NCI-H128 (cell line): ENCODE data around the gene ATG9A.
A peak's percentile ranks its signal among the peaks of the same experiment; 100 is the strongest.
"Not testable (repeated sequence)": the region's sequence is repeated elsewhere in the genome, so short reads cannot be mapped to it uniquely, and the experiment has no call there.

Source experiments
- DNase-seq: peaks from one replicate; lab custom pipeline; 2025; ENCODE audit not compliant: unreplicated experiment; lab: John Stamatoyannopoulos, UW

The ATG9A gene

GRCh38 chr2:219207134-219207883 lies 22.1 kb downstream of the ATG9A start:
- no peak for DNase-seq

GRCh38 chr2:219206328-219207133 lies 22.9 kb downstream of the ATG9A start, which contains the start of gene ZFAND2B:
ZFAND2B (plus strand) TSS chr2:219206782; CDS start chr2:219206988, 206 bp downstream.
- peak; percentile 57 for DNase-seq

GRCh38 chr2:219205981-219206327 lies 23.5 kb downstream of the ATG9A start:
- no peak for DNase-seq

GRCh38 chr2:219205165-219205538 lies 24.3 kb downstream of the ATG9A start:
- no peak for DNase-seq

- DNase-seq = no peak
Observed at GRCh38 chr2:219204425-219205164, 24.8 kb downstream of the ATG9A start.

- not testable (repeated sequence) for DNase-seq
Observed at GRCh38 chr2:219201331-219201730, 28.1 kb downstream of the ATG9A start.

GRCh38 chr2:219200502-219201326 lies 28.7 kb downstream of the ATG9A start:
- DNase-seq = not testable (repeated sequence)

GRCh38 chr2:219199470-219200211 lies 29.8 kb downstream of the ATG9A start:
- no peak for DNase-seq

GRCh38 chr2:219198974-219199373 lies 30.5 kb downstream of the ATG9A start:
- no peak for DNase-seq

GRCh38 chr2:219197388-219197787 lies 32.0 kb downstream of the ATG9A start:
- no peak for DNase-seq

GRCh38 chr2:219186754-219187456 lies 42.5 kb downstream of the ATG9A start:
- DNase-seq = no peak

- no peak for DNase-seq
Observed at GRCh38 chr2:219184121-219184520, 45.3 kb downstream of the ATG9A start.

GRCh38 chr2:219183151-219183772 lies 46.2 kb downstream of the ATG9A start:
- DNase-seq = no peak

- no peak for DNase-seq
Observed at GRCh38 chr2:219182331-219183150, 46.9 kb downstream of the ATG9A start.

- no peak for DNase-seq
Observed at GRCh38 chr2:219181531-219181930, 47.9 kb downstream of the ATG9A start.

GRCh38 chr2:219180961-219181360 lies 48.5 kb downstream of the ATG9A start:
- no peak for DNase-seq

GRCh38 chr2:219179601-219180465 lies 49.6 kb downstream of the ATG9A start:
- DNase-seq = no peak
